Measurements from ENCODE around the gene TDG. TPM values are rescaled to one million over a fixed set of nuclear protein-coding genes. Genes with fewer than 3 reads are reported as not detected.

Gene TDG
- total RNA-seq, 1 experiment from 2014 or later = 70.3 TPM

DNA sequence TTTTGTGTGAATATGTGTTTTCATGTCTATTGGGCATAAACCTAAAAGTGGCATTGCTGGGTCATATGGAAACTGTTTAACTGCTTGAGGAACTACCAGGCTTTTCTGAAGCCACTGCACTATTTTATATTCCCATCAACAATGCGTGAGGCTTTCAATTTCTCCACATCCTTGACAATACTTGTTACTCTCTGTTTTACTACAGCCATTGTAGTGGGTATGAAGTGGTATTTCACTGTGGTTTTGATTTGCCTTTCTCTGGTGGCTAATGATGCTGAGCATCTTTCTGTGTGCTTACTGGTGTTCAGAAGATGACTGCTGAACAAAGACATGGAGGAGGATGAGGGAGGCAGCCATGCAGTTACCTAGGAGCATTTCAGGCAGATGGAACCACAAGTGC is 13.2 kb upstream of the TDG start:
- Mint-ChIP-seq H3K36me3 (ENCODE audit: insufficient read depth in 1 of 3, low read depth in 3 of 3) (peaks cover 30 to 70% (median 62%) of the 10 kb centered on the region in 3 experiments; a peak in 6 of 7 replicates), H3K4me1 (peaks cover 9 to 19% of the 10 kb centered on the region in 2 experiments)
- H3K4me1 ChIP-seq (ENCODE audit: insufficient read depth, low read length) = no peaks in the 10 kb centered on the region

More for the DNA sequence above, 13.2 kb upstream of the TDG start:
- H3K23ac ChIP-seq (ENCODE audit: insufficient read length, low read depth, low read length) = no peak overlapping the region
- H3K9me3 ChIP-seq (ENCODE audit: control insufficient read depth, low read depth, low read length) = no peaks in the 10 kb centered on the region
- peaks cover 8% of the 10 kb centered on the region; the same call in 1 of the 2 replicates for H3K79me2 ChIP-seq (ENCODE audit: insufficient read depth, low read length)
- H2BK120ac ChIP-seq (ENCODE audit: low read depth, low read length, poor library complexity, severe bottlenecking) = no peak overlapping the region
- Mint-ChIP-seq H3K4me3 (no peak overlapping the region), H3K27me3 (ENCODE audit: low read depth) (no peaks in the 10 kb centered on the region), H3K27ac (peak overlapping the region in 1 of 3 experiments; percentile 31; a peak in 1 of 7 replicates), H3K9me3 (no peaks in the 10 kb centered on the region)
- H3K14ac ChIP-seq (ENCODE audit: insufficient read depth, low read length) = no peak overlapping the region
- H3K27ac ChIP-seq (ENCODE audit: insufficient read length, low read depth, low read length) = no peak overlapping the region
- no peak overlapping the region for H3K4me2 ChIP-seq (ENCODE audit: insufficient read depth, insufficient read length, low read length)
- H3K27me3 ChIP-seq (ENCODE audit: insufficient read depth, low read length) = no peaks in the 10 kb centered on the region
- no peak overlapping the region for H4K8ac ChIP-seq (replicated peaks; ENCODE audit: insufficient read length, low read depth, low read length)
- no CpG with 5 or more reads among the region's 1 CpG for WGBS (ENCODE audit: extremely low coverage, insufficient read length, low lambda C conversion rate)
- TF ChIP-seq, protein P1, sequence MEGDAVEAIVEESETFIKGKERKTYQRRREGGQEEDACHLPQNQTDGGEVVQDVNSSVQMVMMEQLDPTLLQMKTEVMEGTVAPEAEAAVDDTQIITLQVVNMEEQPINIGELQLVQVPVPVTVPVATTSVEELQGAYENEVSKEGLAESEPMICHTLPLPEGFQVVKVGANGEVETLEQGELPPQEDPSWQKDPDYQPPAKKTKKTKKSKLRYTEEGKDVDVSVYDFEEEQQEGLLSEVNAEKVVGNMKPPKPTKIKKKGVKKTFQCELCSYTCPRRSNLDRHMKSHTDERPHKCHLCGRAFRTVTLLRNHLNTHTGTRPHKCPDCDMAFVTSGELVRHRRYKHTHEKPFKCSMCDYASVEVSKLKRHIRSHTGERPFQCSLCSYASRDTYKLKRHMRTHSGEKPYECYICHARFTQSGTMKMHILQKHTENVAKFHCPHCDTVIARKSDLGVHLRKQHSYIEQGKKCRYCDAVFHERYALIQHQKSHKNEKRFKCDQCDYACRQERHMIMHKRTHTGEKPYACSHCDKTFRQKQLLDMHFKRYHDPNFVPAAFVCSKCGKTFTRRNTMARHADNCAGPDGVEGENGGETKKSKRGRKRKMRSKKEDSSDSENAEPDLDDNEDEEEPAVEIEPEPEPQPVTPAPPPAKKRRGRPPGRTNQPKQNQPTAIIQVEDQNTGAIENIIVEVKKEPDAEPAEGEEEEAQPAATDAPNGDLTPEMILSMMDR (conservative IDR thresholded peaks at IDR 0.05) = no peak
- H3K18ac ChIP-seq (ENCODE audit: insufficient read length, low read depth, low read length) = no peak overlapping the region
- peaks cover 11% of the 10 kb centered on the region for H3K23me2 ChIP-seq (ENCODE audit: insufficient read length, low read depth, low read length, poor library complexity, severe bottlenecking)
- H3T11ph ChIP-seq (ENCODE audit: low read length) = no peak overlapping the region
- no peak overlapping the region for H3K4ac ChIP-seq (ENCODE audit: low read depth, low read length)
- no peak overlapping the region for H3K9ac ChIP-seq (ENCODE audit: extremely low read depth, insufficient read length, low read length)
- H2BK15ac ChIP-seq (ENCODE audit: low read depth, low read length) = no peak overlapping the region
- DNase-seq = no peak
- H2BK20ac ChIP-seq (ENCODE audit: low read depth, low read length, poor library complexity, severe bottlenecking) = no peak overlapping the region
- H2BK5ac ChIP-seq (ENCODE audit: insufficient read length, low read length) = no peak overlapping the region
- H4K20me1 ChIP-seq (ENCODE audit: control insufficient read depth, insufficient read depth, insufficient read length) = no peaks in the 10 kb centered on the region
- H4K5ac ChIP-seq (ENCODE audit: insufficient read length, low read depth, low read length) = no peak overlapping the region
- H4K91ac ChIP-seq (ENCODE audit: insufficient read length, low read depth, low read length) = no peak overlapping the region
- no peak overlapping the region for H2BK12ac ChIP-seq (ENCODE audit: insufficient read length, low read depth, low read length)
- no peak overlapping the region for H2AFZ ChIP-seq (ENCODE audit: low read length)
- no peak overlapping the region for H2AK5ac ChIP-seq (ENCODE audit: insufficient read length, low read length)
- no peaks in the 10 kb centered on the region for H3K79me1 ChIP-seq (ENCODE audit: insufficient read depth, low read depth, low read length, poor library complexity, severe bottlenecking)
- H3K56ac ChIP-seq (ENCODE audit: insufficient read length, low read depth, low read length) = no peak overlapping the region

Data from H9 (cell line).